A549 treated with CORT108297 at 1 μM for 4 hours (cell line): ENCODE data around the gene GLTP. TPM values are rescaled to one million over a fixed set of nuclear protein-coding genes. Genes with fewer than 3 reads are reported as not detected.

Source experiments
- total RNA-seq: library from RNA; stranded (reverse); fragments of 200-300 nt; extraction: Qiagen RNA extraction; gene quantifications from 5 replicates; pipeline ENCODE4 v1.2.3, GENCODE V29; 2022

Gene GLTP, protein sequence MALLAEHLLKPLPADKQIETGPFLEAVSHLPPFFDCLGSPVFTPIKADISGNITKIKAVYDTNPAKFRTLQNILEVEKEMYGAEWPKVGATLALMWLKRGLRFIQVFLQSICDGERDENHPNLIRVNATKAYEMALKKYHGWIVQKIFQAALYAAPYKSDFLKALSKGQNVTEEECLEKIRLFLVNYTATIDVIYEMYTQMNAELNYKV
- total RNA-seq = 19.2 to 21.6 TPM (median 19.9 TPM) in 5 replicates

DNA sequence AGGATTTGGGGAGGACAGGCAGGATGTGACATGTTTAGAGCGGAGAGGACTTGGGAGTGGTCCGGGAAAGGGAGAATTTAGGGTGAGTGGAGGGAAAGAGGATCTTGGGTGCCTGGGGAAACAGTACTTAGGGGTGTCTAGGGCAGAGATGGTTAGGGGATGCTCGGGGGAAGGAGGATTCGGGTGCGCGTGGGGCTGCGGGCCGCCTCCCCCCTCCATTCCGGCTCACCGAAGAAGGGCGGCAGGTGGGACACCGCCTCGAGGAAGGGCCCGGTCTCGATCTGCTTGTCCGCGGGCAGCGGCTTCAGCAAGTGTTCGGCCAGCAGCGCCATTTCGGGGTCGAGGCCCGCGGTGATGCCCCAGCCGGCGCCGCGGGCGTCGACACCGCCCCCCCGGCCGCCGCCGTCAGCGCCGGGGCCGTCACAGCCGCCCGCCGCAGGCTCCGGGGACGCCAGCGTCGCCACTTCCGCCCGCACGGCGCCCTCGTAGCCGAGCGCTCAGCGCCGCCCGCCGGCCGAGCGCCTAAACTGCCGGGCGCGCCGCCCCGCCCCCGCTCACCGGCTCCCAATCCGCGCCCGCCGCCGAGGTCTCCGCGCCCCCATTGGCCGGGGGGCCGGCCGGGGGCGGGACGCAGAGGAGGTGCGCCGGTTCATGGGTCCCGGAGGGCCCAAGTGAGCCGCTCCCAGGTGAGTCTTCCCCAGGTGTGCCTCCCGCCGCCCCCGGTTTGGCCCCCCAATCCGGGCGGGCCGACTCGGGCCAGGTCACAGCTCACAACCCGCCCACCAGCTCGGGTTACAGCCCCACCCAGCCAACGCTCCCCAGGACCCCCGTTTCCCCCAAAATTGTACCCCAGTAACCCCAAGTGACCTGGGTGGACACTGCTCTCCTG lies at the start of gene GLTP:
Gene GLTP, minus strand, starts transcription at position 499 of the 889 bp plus-strand sequence. Its CDS starts 167 bp downstream, at position 332.

GRCh38 chr12:109899783-109900751 lies 19.7 kb upstream of the GLTP start, which contains the start of gene TCHP:
TSS of gene TCHP (plus strand) at chr12:109900274. CDS start at chr12:109903027, 2,753 bp downstream.

GRCh38 chr12:109833307-109834189 lies 46.8 kb downstream of the GLTP start, which contains the start of gene TRPV4:
TSS of gene TRPV4 (minus strand) at chr12:109833398. CDS start at chr12:109814796, 18,602 bp downstream.

Other genes starting within 250 kb of the GLTP start
- 3.4 to 7.2 TPM (median 5.2 TPM) in 5 replicates for gene FAM222A, start 166.7 kb downstream of the GLTP start, total RNA-seq
- 0.06 to 0.15 TPM (median 0.08 TPM) in 5 replicates for gene TRPV4, start 47.1 kb downstream of the GLTP start, total RNA-seq
- gene TCHP, start 19.7 kb upstream of the GLTP start, total RNA-seq = 14.8 to 18.9 TPM (median 18.0 TPM) in 5 replicates
- 16.6 to 21.7 TPM (median 20.1 TPM) in 5 replicates for gene GIT2, start 115.8 kb upstream of the GLTP start, total RNA-seq
- gene ANKRD13A, start 118.9 kb upstream of the GLTP start, total RNA-seq = 14.6 to 23.0 TPM (median 17.9 TPM) in 5 replicates
- gene C12orf76, start 168.0 kb upstream of the GLTP start, total RNA-seq = 6.6 to 8.4 TPM (median 7.7 TPM) in 5 replicates
- 13.8 to 28.1 TPM (median 21.0 TPM) in 5 replicates for gene IFT81, start 243.8 kb upstream of the GLTP start, total RNA-seq